ENCODE data around the gene CWC27. TPM values are rescaled to one million over a fixed set of nuclear protein-coding genes. Genes with fewer than 3 reads are reported as not detected.

Gene CWC27
- total and polyA plus RNA-seq, 2 of the 13 experiments (the other 11 are each of a cell fraction or from before 2014, with no cell fraction given): 21.1 to 25.7 TPM

- no peak overlapping the region for H3K4me3 ChIP-seq (replicated peaks in 1 of 3; ENCODE audit: insufficient read depth in 1 of 3, low read depth in 2 of 3, low read length in 3 of 3)
- H2AFZ ChIP-seq (ENCODE audit: low read length): no peak overlapping the region
- 97% methylated on average over 2 of the region's 2 CpGs for WGBS (ENCODE audit: low lambda C conversion rate)
- no peaks in the 10 kb centered on the region for H3K9me3 ChIP-seq (ENCODE audit: low read length)
- in situ Hi-C loops (cut with HindIII; ENCODE audit: extremely low pct_ligation_motif_present, low pct_unique_long_range_greater_than_20kb) (no loop called here), intact Hi-C loops (cut with micrococcal nuclease; ENCODE audit: unreplicated experiment) (no loop called here)
- H3K9ac ChIP-seq (ENCODE audit: insufficient read depth, low read depth, low read length): no peak overlapping the region
- no peaks in the 10 kb centered on the region for H3K79me2 ChIP-seq (ENCODE audit: insufficient read depth, low read length)
- ATAC-seq (no peak), FAIRE-seq (no peak), DNase-seq (ENCODE audit: low spot score) (no peak)
- POLR2A ChIA-PET: no interaction called here
- H3K27ac ChIP-seq (ENCODE audit: extremely low read length, insufficient read depth, low read length): no peak overlapping the region
- BruUV-seq (replicated peaks): no TSS peak
- no peak overlapping the region for H3K4me2 ChIP-seq (ENCODE audit: low read depth, low read length)
- CTCF ChIA-PET (ENCODE audit: low intra/inter-chr PET ratio, low total read pairs): no interaction called here
- peaks cover 7% of the 10 kb centered on the region; the same call in 1 of the 2 replicates for H3K4me1 ChIP-seq (ENCODE audit: insufficient read depth, low read length)
- TF ChIP-seq, protein P1, sequence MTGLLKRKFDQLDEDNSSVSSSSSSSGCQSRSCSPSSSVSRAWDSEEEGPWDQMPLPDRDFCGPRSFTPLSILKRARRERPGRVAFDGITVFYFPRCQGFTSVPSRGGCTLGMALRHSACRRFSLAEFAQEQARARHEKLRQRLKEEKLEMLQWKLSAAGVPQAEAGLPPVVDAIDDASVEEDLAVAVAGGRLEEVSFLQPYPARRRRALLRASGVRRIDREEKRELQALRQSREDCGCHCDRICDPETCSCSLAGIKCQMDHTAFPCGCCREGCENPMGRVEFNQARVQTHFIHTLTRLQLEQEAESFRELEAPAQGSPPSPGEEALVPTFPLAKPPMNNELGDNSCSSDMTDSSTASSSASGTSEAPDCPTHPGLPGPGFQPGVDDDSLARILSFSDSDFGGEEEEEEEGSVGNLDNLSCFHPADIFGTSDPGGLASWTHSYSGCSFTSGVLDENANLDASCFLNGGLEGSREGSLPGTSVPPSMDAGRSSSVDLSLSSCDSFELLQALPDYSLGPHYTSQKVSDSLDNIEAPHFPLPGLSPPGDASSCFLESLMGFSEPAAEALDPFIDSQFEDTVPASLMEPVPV (CRISPR knock-in tag; IDR thresholded peaks at IDR 0.05): no peak
- no peak for TF ChIP-seq GTF2F1 (IDR thresholded peaks at IDR 0.05; ENCODE audit: low read length)
- TF ChIP-seq ESRRA (CRISPR knock-in tag; IDR thresholded peaks at IDR 0.05; ENCODE audit: low read depth): no peak
- TF ChIP-seq PHF20 (CRISPR knock-in tag; IDR thresholded peaks at IDR 0.05): no peak
- TF ChIP-seq FOXC1 (CRISPR knock-in tag; IDR thresholded peaks at IDR 0.05; ENCODE audit: borderline replicate concordance): no peak
- H3K36me3 ChIP-seq (replicated peaks in 1 of 2; ENCODE audit: control insufficient read depth in 1 of 2, insufficient read depth in 2 of 2, low read length in 2 of 2): no peaks in the 10 kb centered on the region
- H4K20me1 ChIP-seq (ENCODE audit: insufficient read depth, low read length): no peaks in the 10 kb centered on the region
- H3K27me3 ChIP-seq (ENCODE audit: control insufficient read depth in 1 of 2, insufficient read depth in 2 of 2, low read length in 2 of 2): no peaks in the 10 kb centered on the region
Measured at GRCh38 chr5:64834037-64834436, 65.3 kb downstream of the CWC27 start.

- no peak for ATAC-seq
- no peaks in the 10 kb centered on the region for H3K79me2 ChIP-seq (ENCODE audit: insufficient read depth, low read length)
- no peak overlapping the region for H3K27ac ChIP-seq (ENCODE audit: extremely low read length, insufficient read depth, low read length)
- no peak overlapping the region for H3K4me3 ChIP-seq (replicated peaks in 1 of 3; ENCODE audit: insufficient read depth in 1 of 3, low read depth in 2 of 3, low read length in 3 of 3)
- no peak overlapping the region for H3K9ac ChIP-seq (ENCODE audit: insufficient read depth, low read depth, low read length)
- no TSS peak for BruUV-seq (replicated peaks)
- no peaks in the 10 kb centered on the region for H3K9me3 ChIP-seq (ENCODE audit: low read length)
- FAIRE-seq: no peak
- intact Hi-C loops (cut with micrococcal nuclease; ENCODE audit: unreplicated experiment) (no loop called here), in situ Hi-C loops (cut with HindIII; ENCODE audit: extremely low pct_ligation_motif_present, low pct_unique_long_range_greater_than_20kb) (no loop called here)
- no peak overlapping the region for H2AFZ ChIP-seq (ENCODE audit: low read length)
- H3K36me3 ChIP-seq (replicated peaks in 1 of 2; ENCODE audit: control insufficient read depth in 1 of 2, insufficient read depth in 2 of 2, low read length in 2 of 2): no peaks in the 10 kb centered on the region
- H3K27me3 ChIP-seq (ENCODE audit: control insufficient read depth in 1 of 2, insufficient read depth in 2 of 2, low read length in 2 of 2): no peaks in the 10 kb centered on the region
- no peaks in the 10 kb centered on the region for H4K20me1 ChIP-seq (ENCODE audit: insufficient read depth, low read length)
- WGBS (ENCODE audit: low lambda C conversion rate): 93% methylated on average over 1 of the region's 1 CpG
- CTCF ChIA-PET (ENCODE audit: low intra/inter-chr PET ratio, low total read pairs): no interaction called here
- POLR2A ChIA-PET: no interaction called here
- no peak for DNase-seq (ENCODE audit: low spot score)
- TF ChIP-seq ZNF766 (CRISPR knock-in tag; IDR thresholded peaks at IDR 0.05; ENCODE audit: borderline replicate concordance): no peak
- TF ChIP-seq ZNF746 (CRISPR knock-in tag; IDR thresholded peaks at IDR 0.05): no peak
- TF ChIP-seq KLF9 (CRISPR knock-in tag; IDR thresholded peaks at IDR 0.05; ENCODE audit: low read depth): no peak
- H3K4me1 ChIP-seq (ENCODE audit: insufficient read depth, low read length): peaks cover 7% of the 10 kb centered on the region; the same call in 1 of the 2 replicates
- H3K4me2 ChIP-seq (ENCODE audit: low read depth, low read length): no peak overlapping the region
Measured at GRCh38 chr5:64834611-64835010, 65.9 kb downstream of the CWC27 start.
